ENCODE data around the gene TPP1. TPM values are rescaled to one million over a fixed set of nuclear protein-coding genes. Genes with fewer than 3 reads are reported as not detected.

Gene TPP1
- total and polyA plus RNA-seq, 9 of the 15 experiments (the other 6 are each of a cell fraction or from before 2014, with no cell fraction given): 7.5 to 75.8 (median 15.7) TPM

DNA sequence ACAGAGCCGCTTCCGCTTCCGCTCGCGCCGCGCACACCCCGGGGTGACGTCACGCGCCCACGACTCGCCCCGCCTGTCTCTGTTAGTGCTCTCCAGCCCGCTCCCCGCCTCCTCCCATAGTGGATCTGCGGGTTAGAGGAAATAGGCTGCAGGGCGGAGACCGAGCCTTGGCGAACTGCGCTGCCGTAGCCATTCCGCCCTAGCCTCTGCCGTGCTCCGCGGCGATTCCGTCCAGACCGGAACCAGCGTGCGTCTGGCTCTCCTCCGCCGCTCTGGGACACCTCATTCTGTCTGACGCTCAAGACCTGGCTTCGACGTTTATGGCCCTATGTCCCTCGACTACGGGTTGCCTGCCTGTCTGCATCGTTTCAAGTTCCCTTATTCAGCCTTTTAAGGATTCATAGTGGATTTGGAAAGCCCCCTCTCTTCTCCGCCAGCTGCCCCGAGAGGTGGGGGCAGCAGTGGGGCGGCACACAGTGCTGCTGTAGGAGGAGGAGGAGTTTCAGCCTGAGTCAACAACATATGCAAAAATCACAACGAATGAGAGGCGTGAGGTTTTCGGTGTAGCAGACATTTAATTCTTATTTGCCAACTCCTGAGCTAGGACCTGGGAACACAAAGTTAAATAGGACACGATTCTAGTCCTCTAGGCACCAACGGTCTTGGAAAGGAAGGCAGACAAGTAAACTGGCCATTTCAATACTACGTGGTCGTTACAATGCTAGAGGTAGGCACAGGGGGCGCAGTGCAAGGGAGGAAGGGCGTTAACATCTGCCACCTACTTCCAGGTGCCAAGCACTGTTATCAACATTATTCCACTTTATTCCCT lies 6.8 kb downstream of the TPP1 start, which contains the start of gene TAF10 (continued):
- TF ChIP-seq, protein P1, sequence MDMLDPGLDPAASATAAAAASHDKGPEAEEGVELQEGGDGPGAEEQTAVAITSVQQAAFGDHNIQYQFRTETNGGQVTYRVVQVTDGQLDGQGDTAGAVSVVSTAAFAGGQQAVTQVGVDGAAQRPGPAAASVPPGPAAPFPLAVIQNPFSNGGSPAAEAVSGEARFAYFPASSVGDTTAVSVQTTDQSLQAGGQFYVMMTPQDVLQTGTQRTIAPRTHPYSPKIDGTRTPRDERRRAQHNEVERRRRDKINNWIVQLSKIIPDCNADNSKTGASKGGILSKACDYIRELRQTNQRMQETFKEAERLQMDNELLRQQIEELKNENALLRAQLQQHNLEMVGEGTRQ (CRISPR knock-in tag; IDR thresholded peaks at IDR 0.05): no peak
- peak; percentile 95 for TF ChIP-seq LCOR (CRISPR knock-in tag; IDR thresholded peaks at IDR 0.05)
- TF ChIP-seq, protein P2, sequence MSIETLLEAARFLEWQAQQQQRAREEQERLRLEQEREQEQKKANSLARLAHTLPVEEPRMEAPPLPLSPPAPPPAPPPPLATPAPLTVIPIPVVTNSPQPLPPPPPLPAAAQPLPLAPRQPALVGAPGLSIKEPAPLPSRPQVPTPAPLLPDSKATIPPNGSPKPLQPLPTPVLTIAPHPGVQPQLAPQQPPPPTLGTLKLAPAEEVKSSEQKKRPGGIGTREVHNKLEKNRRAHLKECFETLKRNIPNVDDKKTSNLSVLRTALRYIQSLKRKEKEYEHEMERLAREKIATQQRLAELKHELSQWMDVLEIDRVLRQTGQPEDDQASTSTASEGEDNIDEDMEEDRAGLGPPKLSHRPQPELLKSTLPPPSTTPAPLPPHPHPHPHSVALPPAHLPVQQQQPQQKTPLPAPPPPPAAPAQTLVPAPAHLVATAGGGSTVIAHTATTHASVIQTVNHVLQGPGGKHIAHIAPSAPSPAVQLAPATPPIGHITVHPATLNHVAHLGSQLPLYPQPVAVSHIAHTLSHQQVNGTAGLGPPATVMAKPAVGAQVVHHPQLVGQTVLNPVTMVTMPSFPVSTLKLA (conservative IDR thresholded peaks at IDR 0.05): peak; percentile 69 to 76; a peak in 3 of 4 replicates
- TF ChIP-seq, protein P3, sequence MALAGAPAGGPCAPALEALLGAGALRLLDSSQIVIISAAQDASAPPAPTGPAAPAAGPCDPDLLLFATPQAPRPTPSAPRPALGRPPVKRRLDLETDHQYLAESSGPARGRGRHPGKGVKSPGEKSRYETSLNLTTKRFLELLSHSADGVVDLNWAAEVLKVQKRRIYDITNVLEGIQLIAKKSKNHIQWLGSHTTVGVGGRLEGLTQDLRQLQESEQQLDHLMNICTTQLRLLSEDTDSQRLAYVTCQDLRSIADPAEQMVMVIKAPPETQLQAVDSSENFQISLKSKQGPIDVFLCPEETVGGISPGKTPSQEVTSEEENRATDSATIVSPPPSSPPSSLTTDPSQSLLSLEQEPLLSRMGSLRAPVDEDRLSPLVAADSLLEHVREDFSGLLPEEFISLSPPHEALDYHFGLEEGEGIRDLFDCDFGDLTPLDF (CRISPR knock-in tag; IDR thresholded peaks at IDR 0.05): peak; percentile 73

DNA sequence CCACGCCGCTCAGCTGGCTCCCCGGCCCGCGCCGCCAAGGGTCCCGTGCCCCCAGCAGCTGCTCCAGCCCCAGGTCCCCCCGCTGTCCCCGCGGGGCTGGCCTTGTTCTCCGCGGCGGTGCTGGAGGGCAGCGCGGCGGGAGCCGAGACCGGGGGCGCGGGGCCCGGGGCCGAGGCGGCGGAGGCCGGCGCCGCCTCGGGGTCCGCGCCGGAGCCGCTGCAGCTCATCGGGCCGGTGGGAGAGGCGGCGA lies 7.3 kb downstream of the TPP1 start:
- Histone ChIP-seq H3K4me3 (peak overlapping the region; percentile 81), H3K4me2 (ENCODE audit: insufficient read depth, low read length) (peak overlapping the region; percentile 99), H3K4me1 (replicated peaks in 1 of 2; ENCODE audit: control insufficient read depth in 2 of 2, insufficient read depth in 2 of 2, low read length in 2 of 2) (peaks cover 25 to 28% of the 10 kb centered on the region in 2 experiments), H3K27me3 (ENCODE audit: control insufficient read depth in 2 of 2, insufficient read depth in 2 of 2, low read length in 2 of 2) (no peaks in the 10 kb centered on the region), H3K36me3 (ENCODE audit: control insufficient read depth, insufficient read depth, low read length) (peaks cover 62% of the 10 kb centered on the region), H3K9me3 (replicated peaks; ENCODE audit: control insufficient read depth, insufficient read depth, low read depth, low read length) (no peaks in the 10 kb centered on the region), H3K9me1 (ENCODE audit: control insufficient read depth, insufficient read depth, low read length) (no peaks in the 10 kb centered on the region), H3K79me2 (ENCODE audit: control insufficient read depth, insufficient read depth, low read length) (peaks cover 31% of the 10 kb centered on the region), H3K27ac (ENCODE audit: extremely low read depth, low read depth, low read length) (peak overlapping the region; percentile 96), H2AFZ (ENCODE audit: low read depth, low read length) (0 out of 2 replicates have a peak overlapping the region, but pooled peaks have one; percentile 98), H4K20me1 (replicated peaks; ENCODE audit: control insufficient read depth, insufficient read depth, low read length) (no peaks in the 10 kb centered on the region), H3K9ac (ENCODE audit: insufficient read depth in 1 of 2, low read depth in 2 of 2, low read length in 2 of 2) (peak overlapping the region; percentile 92 to 97; a peak in 3 of 4 replicates)
- no TSS peak for BruUV-seq (replicated peaks)
- 2% methylated on average over 15 of the region's 36 CpGs for WGBS (ENCODE audit: insufficient coverage, low coverage, missing lambda C conversion rate)
- POLR2A ChIA-PET: interaction anchor here (0.6 to 2.1 kb wide), 15 partner anchors 10 to 666 kb away, joined by 3 to 12 read pairs (median 3); partner anchors contain the start of gene MRPL17
- FAIRE-seq: no peak
- DNase-seq (ENCODE audit: extremely low read depth in 1 of 4, low spot score in 3 of 4): no peak
- CTCF ChIA-PET (ENCODE audit: low intra/inter-chr PET ratio): no interaction called here
- in situ Hi-C loops (cut with MboI): no loop called here
- ATAC-seq: no peak
- intact Hi-C loops (cut with micrococcal nuclease): loop anchor here (2.0 kb wide), 1 partner anchor 71 kb away; the partner anchor contains the start of gene MRPL17
- no peak for TF ChIP-seq FOXP1 (CRISPR knock-in tag; IDR thresholded peaks at IDR 0.05)
- TF ChIP-seq JUND (IDR thresholded peaks at IDR 0.05; ENCODE audit: borderline replicate concordance, low read depth, low read length): no peak
- no peak for TF ChIP-seq JUND (tag; IDR thresholded peaks at IDR 0.05; ENCODE audit: borderline replicate concordance, low read depth, low read length)
- TF ChIP-seq ZC3H8 (IDR thresholded peaks at IDR 0.05): no peak
- TF ChIP-seq SRSF3 (IDR thresholded peaks at IDR 0.05; ENCODE audit: insufficient read depth, low read length): 0 out of 2 replicates have a peak, but pooled peaks have one; percentile 3
- TF ChIP-seq ZNF175 (CRISPR knock-in tag; IDR thresholded peaks at IDR 0.05; ENCODE audit: low read depth): no peak
- TF ChIP-seq ETV6 (IDR thresholded peaks at IDR 0.05; ENCODE audit: borderline replicate concordance in 1 of 2, low read depth in 2 of 2, low read length in 1 of 2): no peak
- no peak for TF ChIP-seq ETV6 (CRISPR knock-in tag; IDR thresholded peaks at IDR 0.05; ENCODE audit: borderline replicate concordance)
- TF ChIP-seq, protein P4, sequence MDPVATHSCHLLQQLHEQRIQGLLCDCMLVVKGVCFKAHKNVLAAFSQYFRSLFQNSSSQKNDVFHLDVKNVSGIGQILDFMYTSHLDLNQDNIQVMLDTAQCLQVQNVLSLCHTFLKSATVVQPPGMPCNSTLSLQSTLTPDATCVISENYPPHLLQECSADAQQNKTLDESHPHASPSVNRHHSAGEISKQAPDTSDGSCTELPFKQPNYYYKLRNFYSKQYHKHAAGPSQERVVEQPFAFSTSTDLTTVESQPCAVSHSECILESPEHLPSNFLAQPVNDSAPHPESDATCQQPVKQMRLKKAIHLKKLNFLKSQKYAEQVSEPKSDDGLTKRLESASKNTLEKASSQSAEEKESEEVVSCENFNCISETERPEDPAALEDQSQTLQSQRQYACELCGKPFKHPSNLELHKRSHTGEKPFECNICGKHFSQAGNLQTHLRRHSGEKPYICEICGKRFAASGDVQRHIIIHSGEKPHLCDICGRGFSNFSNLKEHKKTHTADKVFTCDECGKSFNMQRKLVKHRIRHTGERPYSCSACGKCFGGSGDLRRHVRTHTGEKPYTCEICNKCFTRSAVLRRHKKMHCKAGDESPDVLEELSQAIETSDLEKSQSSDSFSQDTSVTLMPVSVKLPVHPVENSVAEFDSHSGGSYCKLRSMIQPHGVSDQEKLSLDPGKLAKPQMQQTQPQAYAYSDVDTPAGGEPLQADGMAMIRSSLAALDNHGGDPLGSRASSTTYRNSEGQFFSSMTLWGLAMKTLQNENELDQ (CRISPR knock-in tag; IDR thresholded peaks at IDR 0.05; ENCODE audit: borderline replicate concordance): no peak
- no peak for TF ChIP-seq HDGF (IDR thresholded peaks at IDR 0.05)

Data from K562 (cell line).